Activated CD4-positive, alpha-beta T cell treated with anti-CD3 and anti-CD28 coated beads, Interleukin-2, amount 50 U/mL, for 16 hours (primary cell): ENCODE data around the gene MYLK.
"Not testable (repeated sequence)": the region's sequence is repeated elsewhere in the genome, so short reads cannot be mapped to it uniquely, and the experiment has no call there.

Experiments
- DNase-seq: peaks from one replicate; pipeline ENCODE4 v3.0.0-alpha.2; 2020

The MYLK gene

DNA sequence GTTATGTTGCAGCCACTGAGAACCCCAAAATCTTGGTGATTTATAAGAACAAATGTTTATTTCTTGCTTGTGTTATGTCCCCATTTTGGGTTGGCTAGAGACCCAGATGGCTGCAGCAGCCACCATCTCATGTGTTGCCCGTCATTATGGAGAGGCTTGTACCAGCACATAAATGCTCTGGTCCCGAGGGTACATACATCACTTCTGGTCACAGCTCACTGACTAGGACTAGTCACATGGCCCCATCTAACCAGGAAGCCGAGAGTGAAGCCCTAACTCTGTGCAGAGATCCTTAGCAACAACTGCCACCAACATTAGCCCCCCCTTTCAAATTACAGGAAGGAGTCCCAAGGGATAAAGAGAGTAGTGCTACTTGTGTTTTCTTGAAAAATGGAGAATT lies 273.8 kb downstream of the MYLK start:
- DNase-seq, result no peak

DNA sequence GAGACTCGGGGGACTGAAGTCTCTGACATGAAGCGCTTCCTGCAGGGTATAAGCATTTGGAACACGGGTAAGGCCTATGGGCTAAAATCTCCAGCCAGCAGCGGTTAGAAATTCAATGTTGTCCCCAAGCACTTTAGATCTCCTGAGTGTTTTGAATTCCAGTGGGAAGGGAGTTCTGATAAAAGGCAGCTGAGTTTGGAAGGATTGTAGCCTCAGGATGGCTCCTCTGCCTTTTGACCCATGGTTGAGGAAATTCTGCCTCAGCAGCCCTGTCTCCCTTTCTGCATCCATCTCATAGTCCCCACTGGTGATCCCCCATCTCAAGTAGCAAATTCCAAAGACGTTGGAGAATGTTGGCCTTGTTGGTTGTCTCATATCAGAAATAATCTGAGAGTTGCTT lies 275.1 kb downstream of the MYLK start:
- DNase-seq, result no peak

DNA sequence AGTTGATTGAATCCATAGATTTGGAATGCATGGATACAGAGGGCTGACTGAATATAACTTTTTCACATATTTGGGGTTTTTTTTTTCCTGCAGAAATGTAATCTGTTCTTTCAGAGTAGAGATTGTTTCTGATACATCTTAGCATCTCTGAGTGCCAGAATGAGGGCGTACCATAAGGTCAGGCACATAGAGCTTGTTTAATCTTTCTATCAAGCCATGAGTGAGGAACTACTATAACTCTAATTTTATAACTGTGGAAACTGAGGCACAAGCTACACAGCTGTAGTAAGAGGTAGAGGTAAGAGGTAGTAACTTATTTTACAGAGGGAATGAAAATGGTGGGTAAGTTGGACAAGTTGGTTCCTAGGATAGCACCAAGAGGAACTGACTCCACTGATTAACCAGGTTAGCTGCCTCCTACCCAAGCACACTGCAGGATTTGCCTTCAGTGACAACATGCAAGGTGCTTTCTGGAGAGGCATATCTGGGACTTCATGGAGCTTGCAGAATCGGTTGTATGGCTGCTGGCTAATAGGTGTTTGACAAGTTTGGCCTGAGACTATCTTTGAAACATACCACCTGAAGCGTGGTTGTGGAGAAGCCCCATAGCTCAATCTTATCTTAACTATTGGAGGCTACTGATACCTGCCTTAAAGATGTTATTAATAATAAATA lies 275.7 kb downstream of the MYLK start:
- no peak for DNase-seq

DNA sequence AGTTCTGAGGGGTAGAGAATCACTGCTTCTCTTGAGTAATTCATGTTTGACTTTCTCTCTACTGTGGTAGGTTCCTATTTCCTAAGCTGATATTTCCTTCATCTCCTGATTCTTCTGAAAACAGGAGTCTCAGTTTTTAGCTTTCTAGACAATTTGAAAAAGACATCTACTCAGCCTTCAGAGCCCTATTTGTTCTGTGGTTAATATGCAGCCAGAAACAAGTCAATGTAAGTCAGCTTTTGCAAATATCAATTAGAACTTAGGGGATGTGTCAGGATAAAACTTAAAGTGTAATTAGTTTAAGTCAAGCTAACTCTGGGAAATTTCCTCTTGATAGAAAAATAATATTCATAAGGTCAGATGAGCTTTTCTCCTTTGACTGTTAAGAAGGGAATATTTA lies 277.6 kb downstream of the MYLK start:
- no peak for DNase-seq

DNA sequence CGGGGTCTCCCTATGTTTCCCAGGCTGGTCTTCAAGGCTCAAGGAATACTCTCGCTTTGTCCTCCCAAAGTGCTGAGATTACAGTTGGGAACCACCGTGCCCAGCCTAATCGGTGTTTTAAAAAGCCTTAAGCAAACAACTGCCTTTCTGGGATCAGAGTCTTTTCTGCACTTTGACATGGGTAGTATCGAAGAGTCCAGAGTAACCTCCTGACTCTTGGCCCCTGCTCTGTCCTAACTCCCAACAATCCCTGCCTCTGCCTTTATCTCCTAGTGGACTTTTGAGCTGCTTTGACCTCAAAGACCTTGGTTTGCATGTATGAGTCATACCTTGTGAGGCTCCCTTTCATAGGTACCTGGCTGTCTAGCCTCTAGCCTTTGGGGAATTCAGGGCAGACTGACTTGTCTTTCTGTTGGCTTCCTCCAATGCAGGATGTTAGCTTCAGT lies 278.3 kb downstream of the MYLK start:
- peak; percentile 8 for DNase-seq

DNA sequence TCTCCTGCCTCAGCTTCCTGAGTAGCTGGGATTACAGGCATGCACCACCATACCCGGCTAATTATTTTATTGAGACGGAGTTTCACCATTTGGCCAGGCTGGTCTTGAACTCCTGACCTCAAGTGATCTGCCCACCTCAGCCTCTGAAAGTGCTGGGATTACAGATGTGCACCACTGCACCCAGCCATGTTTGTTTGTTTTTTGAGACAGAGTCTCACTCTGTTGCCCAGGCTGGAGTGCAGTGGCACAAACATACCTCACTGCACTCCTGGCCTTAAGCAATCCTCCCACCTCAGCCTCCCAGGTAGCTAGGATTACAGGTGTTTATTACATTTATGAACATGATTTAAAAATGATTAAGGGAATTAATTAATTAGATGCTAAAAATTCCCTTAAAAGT lies 281.0 kb downstream of the MYLK start:
- not testable (repeated sequence) for DNase-seq

DNA sequence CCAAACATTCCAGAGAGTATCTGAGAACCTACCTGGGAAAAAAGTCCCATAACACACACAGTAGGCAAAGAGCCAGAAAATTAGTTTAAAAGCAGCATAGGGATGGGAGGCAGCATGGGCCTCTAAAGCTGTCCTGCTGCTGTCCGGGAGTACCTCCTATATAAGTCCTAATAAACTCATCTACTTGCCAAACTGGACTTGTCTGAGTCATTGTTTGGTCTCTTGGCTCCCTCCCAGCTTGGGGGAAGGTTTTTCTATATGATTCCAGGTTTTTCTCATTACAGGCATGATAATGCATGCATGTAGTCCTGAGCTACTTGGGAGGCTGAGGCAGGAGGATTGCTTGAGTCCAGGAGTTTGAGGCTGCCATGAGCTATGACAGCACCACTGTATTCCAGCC lies 281.8 kb downstream of the MYLK start:
- DNase-seq, result no peak

DNA sequence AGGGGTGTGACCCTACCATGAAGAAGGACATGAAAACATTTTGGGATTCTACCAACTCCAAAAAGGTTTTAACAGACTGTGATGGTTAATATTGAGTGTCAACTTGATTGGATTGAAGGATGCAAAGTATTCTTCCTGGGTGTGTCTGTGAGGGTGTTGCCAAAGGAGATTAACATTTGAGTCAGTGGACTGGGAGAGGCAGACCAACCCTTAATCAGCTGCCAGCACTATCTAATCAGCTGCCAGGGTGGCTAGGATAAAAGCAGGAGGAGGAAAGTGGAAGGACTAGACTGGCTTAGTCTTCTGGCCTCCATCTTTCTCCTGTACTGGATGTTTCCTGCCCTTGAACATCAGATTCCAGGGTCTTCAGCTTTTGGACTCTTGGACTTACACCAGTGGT lies 283.3 kb downstream of the MYLK start:
- not testable (repeated sequence) for DNase-seq

DNA sequence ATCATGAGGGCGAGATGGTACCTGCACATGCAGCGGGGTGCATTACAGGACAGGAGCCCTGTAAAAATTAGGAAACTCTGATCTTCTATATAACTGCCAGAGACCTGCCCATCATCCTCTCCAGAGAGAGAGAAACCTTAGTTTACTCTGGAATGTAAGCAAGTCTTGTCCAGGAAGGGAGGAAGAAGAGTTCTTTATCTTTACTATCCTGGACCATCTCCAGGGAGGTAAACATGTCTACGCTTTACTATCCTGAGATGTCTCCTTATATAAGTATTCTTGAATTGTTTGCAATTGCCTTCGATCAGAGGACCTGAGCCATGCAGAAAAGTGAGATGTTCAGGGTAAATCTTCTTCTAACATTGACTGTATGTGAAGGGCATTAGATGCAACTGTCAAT lies 286.6 kb downstream of the MYLK start:
- no peak for DNase-seq

DNA sequence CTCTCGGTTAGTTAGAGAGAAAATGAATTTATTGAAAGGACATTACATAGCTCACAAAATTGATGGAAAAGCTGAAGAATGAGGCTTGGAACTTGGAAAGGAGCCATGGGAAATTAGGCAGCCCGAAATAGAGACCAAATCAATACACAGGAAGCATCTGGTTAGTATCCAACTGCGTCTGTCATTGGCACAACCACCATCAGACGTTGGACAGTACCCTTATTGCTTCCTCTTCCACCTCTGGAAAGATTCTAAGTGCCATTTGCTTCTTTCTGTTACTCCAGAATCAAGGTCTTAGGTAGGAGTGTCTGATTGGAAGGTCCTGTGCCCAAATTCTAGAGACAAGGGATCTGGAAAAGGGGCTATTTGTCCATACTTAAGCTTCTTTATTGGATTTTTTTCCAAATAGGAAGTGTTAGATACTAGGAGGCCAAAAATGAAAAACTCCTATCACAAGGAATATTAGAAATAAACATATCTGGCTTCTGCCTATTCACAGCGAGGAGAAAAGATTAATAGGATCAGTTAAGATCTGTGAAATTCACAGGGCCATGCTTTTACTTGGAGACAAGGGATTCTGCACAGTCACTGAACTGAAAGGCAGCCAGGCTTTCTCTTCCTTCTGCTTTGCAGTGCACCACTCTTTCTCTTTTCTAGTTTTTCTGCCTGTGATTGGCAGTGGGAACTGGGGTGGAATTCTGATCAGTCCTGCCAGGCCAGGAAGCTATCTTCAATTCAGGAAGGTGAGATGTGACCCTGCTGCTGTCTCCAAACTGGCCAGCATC lies 288.5 kb downstream of the MYLK start:
- DNase-seq, result no peak

DNA sequence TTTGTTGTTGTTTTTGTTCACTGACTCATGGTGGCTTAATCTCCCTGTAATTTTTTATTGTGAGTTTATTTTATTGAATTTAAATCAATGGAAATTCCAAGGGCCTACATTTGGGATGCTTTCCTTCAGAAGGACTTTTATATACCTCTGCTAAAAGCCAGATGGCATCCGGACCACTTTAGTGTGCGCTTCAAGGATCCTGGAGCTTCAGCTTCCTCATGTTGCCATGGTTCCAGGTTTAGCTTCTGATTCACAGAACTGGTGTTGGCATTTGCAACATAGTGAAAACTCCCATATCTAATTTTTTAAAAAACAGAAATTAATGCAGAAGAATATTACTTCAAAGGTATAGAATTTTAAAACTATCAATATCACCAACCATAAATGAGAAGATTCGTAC lies 290.8 kb downstream of the MYLK start:
- no peak for DNase-seq

DNA sequence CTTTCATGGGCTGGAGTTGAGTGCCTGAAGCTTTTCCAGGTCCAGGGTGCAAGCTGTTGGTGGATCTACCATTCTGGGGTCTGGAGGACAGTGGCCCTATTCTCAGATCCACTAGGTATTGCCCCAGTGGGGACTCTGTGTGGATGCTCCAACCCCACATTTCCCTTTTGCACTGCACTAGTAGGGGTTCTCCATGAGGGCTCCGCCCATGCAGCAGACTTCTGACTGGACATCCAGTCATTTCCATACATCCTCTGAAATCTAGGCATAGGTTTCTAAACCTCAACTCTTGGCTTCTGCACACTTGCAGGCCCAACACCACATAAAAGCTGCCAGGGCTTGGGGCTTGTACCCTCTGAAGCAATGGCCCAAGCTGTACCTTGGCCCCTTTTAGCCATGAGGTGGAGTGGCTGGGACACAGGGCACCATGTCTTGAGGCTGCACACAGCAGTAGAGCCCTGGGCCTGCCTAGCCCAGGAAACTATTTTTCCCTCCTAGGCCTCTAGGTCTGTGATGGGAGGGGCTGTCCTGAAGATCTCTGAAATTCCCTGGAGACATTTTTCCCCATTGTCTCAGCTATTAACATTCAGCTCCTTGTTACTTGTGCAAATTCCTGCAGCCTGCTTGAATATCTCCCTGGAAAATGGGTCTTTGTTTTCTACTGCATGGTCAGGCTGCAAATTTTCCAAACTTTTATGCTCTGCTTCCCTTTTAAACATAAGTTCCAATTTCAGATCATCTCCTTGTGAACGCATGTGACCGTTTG lies 293.3 kb downstream of the MYLK start:
- no peak for DNase-seq

DNA sequence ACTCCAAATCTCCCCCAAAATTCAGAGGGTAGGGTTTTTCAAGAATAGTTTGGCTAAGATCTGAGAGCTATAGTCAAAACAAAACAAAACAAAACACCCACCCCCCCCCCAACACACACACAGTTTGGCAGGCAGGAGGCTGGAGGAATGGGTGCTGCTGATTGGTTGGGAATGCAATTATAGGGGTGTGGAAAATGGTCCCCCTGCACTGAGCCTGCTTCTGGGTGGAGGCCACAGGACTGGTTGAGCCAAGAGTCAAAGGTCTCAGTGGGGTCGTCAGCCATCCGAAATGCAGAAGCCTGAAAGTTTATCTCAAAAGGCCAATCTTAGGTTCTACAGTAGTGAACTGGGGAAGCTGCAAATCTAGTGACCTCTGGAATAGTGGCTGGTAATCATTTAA lies 296.7 kb downstream of the MYLK start:
- DNase-seq, result no peak

DNA sequence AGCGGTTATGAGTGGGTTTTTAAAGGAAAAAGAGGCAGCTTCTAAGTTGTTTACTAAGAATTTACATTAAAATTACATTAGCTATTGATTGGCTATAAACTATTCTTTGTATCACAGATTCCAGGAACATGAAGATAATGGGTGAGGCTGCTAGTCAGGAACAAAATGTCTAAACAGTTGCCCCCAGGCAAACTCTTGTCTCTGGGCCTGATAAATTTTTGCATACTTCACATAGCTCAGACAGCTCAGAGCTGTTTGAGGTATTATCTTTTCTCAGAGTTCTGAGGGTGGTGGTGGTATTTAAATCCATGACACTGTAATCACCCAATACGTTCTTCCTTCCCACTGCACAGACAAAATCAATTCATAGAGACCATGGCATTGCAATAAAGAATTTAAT lies 297.2 kb downstream of the MYLK start:
- no peak for DNase-seq

DNA sequence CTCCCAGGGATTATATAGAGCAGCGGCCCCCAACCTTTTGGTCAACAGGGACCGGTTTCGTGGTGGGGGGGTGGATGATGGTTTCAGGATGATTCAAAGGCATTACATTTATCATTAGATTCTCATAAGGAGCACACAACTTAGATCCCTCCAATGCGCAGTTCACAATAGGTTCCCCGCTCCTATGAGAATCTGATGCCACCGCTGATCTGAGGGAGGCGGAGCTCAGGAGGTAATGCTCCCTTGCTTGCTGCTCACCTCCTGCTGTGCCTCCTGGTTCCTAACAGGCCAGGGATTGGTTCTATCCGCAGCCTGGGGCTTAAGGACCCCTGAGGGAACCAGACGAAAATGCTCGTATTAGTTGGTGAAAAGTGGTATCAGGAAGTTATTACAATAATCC lies 298.0 kb downstream of the MYLK start:
- DNase-seq, result peak; percentile 65

DNA sequence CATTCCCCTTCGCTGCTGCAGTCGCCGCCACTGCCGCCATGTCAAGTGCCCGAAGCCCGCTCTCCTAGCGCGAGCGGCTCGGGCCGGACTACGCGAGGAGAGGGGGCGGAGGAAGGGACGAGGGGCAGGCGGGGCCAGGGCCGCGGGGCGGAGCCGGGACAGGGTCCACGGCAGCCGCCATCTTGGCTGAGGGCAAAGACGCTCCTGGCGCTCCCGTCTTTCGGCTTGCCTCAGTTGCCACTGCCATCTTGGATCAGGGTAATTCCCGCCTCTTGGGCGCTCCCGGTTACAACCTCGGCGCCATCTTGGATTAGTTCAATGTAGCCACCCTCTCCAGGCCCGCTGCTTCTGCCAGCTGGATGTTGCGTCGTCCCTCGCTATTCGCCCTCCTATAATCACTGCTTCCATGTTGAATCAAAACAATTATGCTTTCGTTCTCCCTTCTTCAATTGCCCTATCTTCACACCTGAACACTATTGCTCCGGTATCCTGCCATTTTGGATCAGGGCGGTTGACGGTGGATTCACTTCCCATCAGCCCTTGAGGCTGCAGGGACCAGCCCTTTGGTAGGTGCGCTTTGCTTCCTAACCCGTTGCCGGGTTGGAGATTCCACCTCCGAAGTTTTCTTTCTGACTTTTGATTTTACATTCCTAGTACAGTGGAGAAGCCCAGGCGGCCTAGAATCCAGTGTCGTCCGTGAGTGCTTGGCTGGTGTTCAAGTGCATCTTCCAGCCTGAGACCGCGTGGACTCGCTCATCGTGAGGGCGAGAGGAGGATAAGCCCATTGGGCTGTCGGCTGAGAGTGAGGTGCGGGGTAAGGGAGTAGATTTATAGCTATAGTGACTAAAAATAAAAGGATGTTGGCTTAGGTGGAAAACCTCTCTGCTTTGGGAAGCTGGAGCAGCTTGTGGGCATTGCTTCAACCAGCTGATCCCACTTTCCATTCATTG lies 298.9 kb downstream of the MYLK start, which contains the start of gene HACD2:
TSS of gene HACD2 (minus strand) at position 66 of the 950 bp plus-strand sequence. CDS start at position 40, 26 bp downstream.
- DNase-seq, result peak; percentile 98

DNA sequence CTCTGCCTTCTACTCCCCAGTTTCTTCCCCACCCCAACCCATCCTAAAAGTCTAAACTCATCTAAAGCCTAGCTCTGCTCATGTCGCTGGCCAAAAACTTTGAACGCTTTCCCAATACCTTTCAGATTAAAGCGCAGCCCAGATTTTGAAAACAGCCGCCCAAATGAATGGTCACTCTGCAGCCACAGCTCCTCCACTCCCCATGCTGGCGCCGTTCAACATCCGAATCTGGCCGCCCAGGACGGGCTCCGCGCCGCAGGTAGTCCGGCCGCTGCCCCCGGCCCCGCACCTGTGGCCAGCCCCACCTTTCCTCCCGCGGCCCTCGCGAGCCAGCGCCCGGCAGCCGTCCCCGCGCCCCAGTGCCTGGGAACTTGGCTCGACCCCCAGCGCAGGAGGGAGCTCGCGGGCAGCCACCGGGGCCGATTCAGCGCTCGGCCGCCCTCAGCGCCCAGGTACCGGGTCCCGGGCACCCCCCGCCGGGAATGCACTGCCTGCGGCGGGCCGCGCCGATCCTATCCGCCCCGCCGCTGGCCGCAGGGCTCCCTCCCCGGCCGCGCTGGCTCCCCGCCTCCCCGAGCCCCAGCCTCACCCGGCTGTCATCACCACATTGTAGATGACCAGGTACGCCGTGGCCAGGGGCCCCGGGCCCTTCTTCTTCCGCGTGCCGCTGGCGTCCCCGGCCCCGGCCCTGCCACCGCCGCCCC lies 299.7 kb downstream of the MYLK start:
- DNase-seq, result peak; percentile 3

DNA sequence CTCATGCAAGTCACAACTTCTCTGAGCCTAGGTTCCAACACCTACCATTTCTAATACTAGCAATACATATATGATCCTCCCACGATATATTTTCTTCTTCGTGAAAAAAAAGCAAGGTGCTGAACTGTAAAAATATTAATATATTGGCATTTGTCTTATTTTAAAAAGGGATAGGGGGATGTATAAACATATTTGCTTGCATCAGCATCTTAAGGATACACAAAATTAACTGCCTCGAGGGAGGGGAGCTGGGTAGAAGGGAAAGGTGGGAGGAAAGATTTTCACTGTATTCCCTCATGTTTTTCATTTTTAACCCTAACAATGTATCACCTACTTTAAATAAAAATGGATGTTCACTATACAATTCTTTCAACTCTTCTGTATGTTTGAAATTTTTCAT lies 300.6 kb downstream of the MYLK start:
- DNase-seq, result no peak

DNA sequence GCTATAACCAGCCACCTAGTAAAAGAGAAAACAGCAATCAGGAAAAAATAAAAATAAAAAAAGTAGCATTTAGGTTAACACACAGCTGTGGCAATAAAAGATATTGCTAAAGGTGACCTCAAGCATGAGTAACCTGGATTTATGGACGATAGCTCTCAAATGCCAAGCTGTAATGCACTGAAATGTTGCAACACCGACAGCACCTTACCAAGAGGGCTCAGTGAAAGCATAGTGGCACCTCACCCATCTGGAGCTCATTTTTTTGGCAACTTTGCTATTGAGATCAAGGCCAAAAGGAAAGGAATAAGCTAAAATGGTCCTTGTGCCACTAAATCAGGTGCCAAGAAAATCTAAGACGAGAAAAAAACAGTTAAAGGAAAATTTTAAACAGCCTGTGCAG lies 301.8 kb downstream of the MYLK start:
- DNase-seq, result no peak

DNA sequence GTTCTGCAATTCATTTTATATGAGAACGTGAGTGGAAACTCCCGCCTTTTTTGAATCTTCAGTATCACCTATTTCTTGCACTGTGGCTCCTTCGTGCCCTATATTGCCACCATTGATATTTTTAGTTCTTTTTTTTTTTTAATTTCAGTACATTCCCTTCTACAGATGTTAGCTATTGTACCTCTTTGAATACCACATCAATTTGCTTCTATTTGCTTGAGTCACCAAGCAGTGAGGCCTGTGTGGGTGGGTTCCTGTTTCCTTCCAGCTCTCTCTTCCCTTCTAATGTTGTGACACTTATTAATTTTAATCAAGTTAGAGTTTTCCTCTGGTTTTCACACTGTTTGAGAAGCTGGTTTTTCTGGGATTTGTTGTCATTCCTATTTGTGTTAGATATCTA lies 308.0 kb downstream of the MYLK start:
- no peak for DNase-seq

DNA sequence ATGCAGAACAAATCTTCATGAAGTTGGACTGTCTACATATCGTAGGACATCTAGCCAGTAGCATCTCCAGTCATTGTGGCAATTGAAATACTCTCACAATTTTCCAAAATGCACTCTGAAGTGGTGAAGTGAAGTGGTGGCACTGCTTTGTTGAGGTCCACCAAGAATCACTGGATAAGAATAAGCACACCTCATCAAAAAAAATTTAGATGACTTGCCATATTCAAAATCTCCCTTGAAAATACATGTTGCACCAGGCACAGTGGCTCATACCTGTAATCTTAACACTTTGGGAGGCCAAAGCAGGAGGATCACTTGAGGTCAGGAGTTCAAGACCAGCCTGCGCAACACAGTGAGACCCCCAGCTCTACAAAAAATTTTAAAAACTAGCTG lies 312.2 kb downstream of the MYLK start:
- no peak for DNase-seq
